C4-2B (cell line): ENCODE results near the gene CDKN2B-AS1.

ENCODE experiments used
- H3K27ac ChIP-seq: fragments of 450-650 bp; 2 replicates; pipeline ENCODE4 v1.5.1; 2017
- CTCF ChIP-seq: fragments of 450-650 bp; conservative IDR thresholded peaks from 2 replicates; pipeline ENCODE4 v1.5.1; 2017; ENCODE audit warnings: mild to moderate bottlenecking
- ZFX ChIP-seq: fragments of 450-650 bp; IDR thresholded peaks from 2 replicates; pipeline ENCODE4 v1.6.1; 2017

Gene CDKN2B-AS1

GRCh38 chr9:21982861-21983560 lies 11.6 kb upstream of the CDKN2B-AS1 start:
- H3K27ac ChIP-seq: no peak overlapping the region
- no peak for TF ChIP-seq CTCF
- TF ChIP-seq ZFX: no peak

- no peak overlapping the region for H3K27ac ChIP-seq
- no peak for TF ChIP-seq ZFX
- TF ChIP-seq CTCF: no peak
These were observed 11.0 kb upstream of the CDKN2B-AS1 start for GRCh38 chr9:21983561-21983935.

- H3K27ac ChIP-seq: no peak overlapping the region
- no peak for TF ChIP-seq CTCF
These were observed 10.5 kb upstream of the CDKN2B-AS1 start for GRCh38 chr9:21984101-21984500.

GRCh38 chr9:21985964-21986667 lies 8.5 kb upstream of the CDKN2B-AS1 start:
- no peak for TF ChIP-seq ZFX
- TF ChIP-seq CTCF: no peak
- no peak overlapping the region for H3K27ac ChIP-seq

- H3K27ac ChIP-seq: no peak overlapping the region
- no peak for TF ChIP-seq ZFX
- TF ChIP-seq CTCF: no peak
These were observed 6.3 kb upstream of the CDKN2B-AS1 start for GRCh38 chr9:21988056-21988990.

- no peak overlapping the region for H3K27ac ChIP-seq
- TF ChIP-seq ZFX (no peak), CTCF (no peak)
These were observed 5.0 kb upstream of the CDKN2B-AS1 start for GRCh38 chr9:21989440-21990189.
